SK-N-SH treated with all-trans-retinoic acid at 6 μM for 48 hours (cell line): ENCODE results near the gene ASB2.

Experiments used
- ARNTL ChIP-seq: fragments of 450-650 bp; formaldehyde crosslinking; IDR thresholded peaks from 2 replicates; pipeline ENCODE4 v1.5.0; 2020; ENCODE audit warnings: low read depth, mild to moderate bottlenecking, moderate library complexity, borderline replicate concordance
- BACH2 ChIP-seq: fragments of 250-450 bp; sonication (Bioruptor Pico); IDR thresholded peaks from 2 replicates; pipeline ENCODE4 v1.9.0; 2021; ENCODE audit warnings: mild to moderate bottlenecking, borderline replicate concordance

DNA sequence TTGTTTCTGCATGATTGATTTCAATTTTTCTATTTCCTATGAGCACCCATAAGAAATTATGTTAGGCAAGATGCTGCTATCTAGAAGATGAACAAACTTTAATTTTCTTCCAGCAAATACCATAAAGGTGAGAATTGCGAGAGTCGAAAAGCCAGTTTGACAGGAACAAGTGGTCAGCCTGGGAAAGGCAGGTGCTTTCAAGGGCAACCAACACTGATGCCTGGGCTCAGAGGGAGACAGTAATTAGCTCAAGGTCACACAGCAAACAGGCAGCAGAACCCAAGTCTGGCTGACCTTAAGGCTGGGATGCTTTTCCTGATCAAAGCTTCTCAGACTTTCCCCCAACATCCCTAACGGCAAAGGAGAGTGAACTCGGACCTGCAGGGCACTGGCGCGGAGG is 43.0 kb upstream of the ASB2 start:
- TF ChIP-seq BACH2 (CRISPR knock-in tag): no peak
- TF ChIP-seq ARNTL: no peak
